GM18505 (cell line): ENCODE results near the gene ITPR1.

Experiments
- ATAC-seq: cut with Tn5 transposase; IDR thresholded peaks from one replicate; pipeline ENCODE4 v1.9.1; 2021; ENCODE audit not compliant: unreplicated experiment
- POLR2A ChIP-seq: IDR thresholded peaks from 4 replicates; pipeline ENCODE4 v1.6.1; 2011; ENCODE audit warnings: borderline replicate concordance; ENCODE audit not compliant: insufficient read depth, insufficient read length; ENCODE audit errors: extremely low read depth

The ITPR1 gene

DNA sequence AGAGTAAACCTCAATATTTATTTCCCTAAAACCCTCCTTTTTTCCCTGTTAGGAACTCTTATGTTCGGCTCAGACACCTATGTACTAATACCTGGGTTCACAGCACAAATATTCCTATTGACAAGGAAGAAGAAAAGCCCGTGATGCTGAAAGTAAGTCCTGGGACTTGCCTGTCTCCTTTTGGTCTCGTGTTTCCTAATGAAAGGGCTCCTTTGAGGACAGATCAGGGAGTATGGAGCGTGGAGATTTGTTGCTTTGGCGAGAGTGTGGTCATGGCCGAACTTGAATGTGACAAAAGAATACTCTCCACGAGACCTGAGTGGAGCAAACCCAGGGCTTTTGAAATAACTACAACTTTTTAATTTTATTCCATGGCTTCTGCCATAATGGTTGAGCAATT is 167.8 kb downstream of the ITPR1 start:
- no peak for ATAC-seq
- no peak for TF ChIP-seq POLR2A

DNA sequence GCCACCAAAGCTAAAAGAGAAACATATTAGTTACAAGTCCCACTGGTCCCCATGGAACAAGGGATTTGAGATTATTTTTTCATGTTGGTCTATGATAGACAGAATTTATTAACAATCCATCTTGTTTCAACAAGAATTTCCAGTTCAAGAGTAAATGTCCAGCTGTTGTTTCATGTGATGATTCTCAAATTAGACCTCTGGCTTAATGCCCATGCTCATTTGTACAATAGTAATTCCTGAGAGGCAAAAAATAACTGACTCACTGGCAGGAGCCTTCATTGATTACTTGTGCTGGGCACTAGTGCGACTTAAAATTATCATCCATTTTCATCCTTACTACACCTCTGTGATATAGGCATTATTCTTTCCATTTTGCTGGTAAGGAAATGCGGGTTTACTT is 171.3 kb downstream of the ITPR1 start:
- ATAC-seq = no peak
- no peak for TF ChIP-seq POLR2A

- TF ChIP-seq POLR2A = no peak
- no peak for ATAC-seq
These were observed 172.0 kb downstream of the ITPR1 start for GRCh38 chr3:4665197-4665596.

DNA sequence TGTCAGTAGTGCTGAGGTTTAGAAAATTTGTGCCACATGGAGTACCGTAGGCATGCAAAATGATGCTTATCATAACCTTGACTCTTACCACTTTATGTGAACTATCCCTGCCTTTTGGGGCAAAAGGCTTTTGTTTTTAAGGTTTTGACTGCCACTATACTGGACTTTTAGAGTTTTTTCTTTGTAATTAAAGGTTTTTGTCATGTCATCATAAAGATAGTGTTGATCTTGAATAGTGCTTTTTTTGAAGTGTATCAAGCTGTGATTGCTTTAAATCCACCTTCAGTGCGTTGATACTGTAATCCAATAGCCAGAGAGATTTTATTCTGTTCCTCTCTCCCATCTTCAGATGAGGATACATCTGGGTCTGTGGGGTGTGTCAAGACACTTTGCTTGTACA is 172.9 kb downstream of the ITPR1 start:
- TF ChIP-seq POLR2A = no peak
- no peak for ATAC-seq

DNA sequence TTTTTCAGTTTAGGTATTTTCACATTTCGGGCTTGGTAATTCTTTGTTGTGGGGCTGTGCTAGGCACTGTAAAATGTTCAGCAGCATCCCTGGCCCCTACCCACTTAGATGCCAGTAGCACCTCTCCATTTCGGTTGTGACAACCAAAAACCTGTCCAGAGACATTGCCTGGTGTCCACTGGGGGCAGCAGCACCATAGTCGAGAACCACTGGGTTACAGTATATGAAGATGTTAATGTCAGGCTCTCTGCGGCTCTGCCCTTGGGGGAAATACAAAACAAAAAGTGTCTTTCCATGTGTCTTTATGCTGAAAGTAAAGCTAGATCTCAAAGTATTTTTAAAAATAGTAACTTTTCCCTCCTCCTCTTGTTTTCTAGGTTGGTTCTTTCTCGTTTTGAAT is 177.2 kb downstream of the ITPR1 start:
- no peak for ATAC-seq
- TF ChIP-seq POLR2A = no peak

DNA sequence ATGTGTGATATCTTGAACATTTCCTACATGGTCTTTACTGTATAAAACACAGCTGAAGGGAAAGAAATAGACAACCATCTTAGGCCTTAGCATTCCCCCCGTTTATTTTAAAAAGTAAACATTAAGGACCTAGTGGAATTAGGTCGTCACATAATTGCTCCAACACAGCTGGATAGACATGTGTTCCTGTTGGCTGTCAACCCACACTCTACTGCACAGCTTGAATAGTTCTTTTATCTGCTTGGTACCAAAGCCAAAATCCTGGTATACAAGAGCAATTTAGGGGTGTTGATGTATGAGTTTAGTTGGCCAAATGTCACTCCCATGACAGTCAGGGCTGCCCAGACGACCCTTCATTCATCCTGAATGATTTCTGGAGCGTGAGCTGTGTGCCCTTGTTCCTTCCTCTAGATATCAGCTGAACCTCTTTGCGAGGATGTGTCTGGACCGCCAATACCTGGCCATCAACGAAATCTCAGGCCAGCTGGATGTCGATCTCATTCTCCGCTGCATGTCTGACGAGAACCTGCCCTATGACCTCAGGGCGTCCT is 179.7 kb downstream of the ITPR1 start:
- no peak for ATAC-seq
- TF ChIP-seq POLR2A = no peak

DNA sequence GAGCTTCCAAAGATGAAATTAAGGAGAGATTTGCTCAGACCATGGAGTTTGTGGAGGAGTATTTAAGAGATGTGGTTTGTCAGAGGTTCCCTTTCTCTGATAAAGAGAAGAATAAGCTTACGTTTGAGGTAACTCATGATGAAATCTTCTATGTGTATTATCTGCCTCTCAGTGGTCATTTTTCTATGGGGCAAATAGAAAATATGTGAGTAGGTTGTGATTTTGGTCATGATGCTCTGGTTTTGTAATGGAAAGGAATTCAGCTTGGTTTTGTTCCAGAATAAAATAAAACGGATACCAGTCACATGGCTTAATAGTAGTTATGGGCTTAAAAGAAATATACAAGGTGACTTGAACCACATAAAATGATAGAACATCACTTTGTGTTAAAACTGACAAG is 181.1 kb downstream of the ITPR1 start:
- no peak for ATAC-seq
- TF ChIP-seq POLR2A = no peak

GRCh38 chr3:4675704-4676103 is 182.6 kb downstream of the ITPR1 start:
- ATAC-seq = no peak
- no peak for TF ChIP-seq POLR2A

DNA sequence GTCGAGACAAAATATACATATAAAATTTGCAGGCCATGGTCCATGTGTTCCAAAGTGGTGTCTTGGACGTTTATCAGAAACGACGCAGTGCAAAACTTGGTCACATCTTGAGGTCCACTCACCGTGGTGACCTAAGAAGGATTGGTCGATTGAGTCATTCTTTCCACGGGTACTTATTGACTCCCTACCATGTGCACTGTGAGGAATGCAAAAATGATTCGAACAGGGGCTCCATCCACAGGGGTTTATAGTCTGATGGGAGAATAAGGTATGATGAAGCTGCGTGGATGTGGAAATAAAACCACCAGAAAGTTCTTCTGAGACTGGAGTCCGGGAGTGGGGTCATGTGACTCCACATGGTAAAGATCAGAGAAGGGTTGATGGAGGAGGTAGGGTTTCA is 185.2 kb downstream of the ITPR1 start:
- TF ChIP-seq POLR2A = no peak
- no peak for ATAC-seq

DNA sequence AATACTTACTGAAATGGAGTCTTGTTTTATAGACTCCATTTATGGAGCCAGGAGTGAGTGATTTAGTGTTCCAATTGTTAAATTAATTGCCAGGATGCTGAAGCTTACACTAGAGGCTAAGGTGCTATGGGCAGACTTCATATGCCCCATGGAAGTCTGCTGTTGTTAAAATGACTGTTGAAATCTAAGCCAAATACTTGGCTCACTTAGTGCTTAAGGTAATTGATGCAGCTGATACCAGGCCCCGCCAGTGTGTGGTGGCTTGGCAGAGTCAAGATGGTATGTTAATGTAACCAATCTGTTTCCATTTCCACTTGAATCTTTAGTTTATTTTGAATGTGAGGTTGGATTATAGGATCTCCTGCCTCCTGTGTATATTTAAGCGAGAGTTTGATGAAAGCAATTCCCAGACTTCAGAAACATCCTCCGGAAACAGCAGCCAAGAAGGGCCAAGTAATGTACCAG is 187.1 kb downstream of the ITPR1 start:
- no peak for ATAC-seq
- no peak for TF ChIP-seq POLR2A

GRCh38 chr3:4680871-4681300 is 187.7 kb downstream of the ITPR1 start:
- ATAC-seq = no peak
- TF ChIP-seq POLR2A = no peak

GRCh38 chr3:4681301-4681700 is 188.2 kb downstream of the ITPR1 start:
- TF ChIP-seq POLR2A = no peak
- ATAC-seq = no peak

- ATAC-seq = no peak
- no peak for TF ChIP-seq POLR2A
These were observed 191.0 kb downstream of the ITPR1 start for GRCh38 chr3:4684117-4684516.

- ATAC-seq = no peak
- TF ChIP-seq POLR2A = no peak
These were observed 191.8 kb downstream of the ITPR1 start for GRCh38 chr3:4684976-4685375.
